GM21360 (cell line): ENCODE results near the gene RFXANK.
"Not testable (repeated sequence)": the region's sequence is repeated elsewhere in the genome, so short reads cannot be mapped to it uniquely, and the experiment has no call there.

Experiments
- ATAC-seq: cut with Tn5 transposase; IDR thresholded peaks from one replicate; pipeline ENCODE4 v1.9.1; 2021; ENCODE audit warnings: mild to moderate bottlenecking, moderate library complexity; ENCODE audit not compliant: unreplicated experiment

RFXANK gene

GRCh38 chr19:19205416-19206410, 13.7 kb downstream of the RFXANK start:
- no peak for ATAC-seq

GRCh38 chr19:19206938-19207337, 14.9 kb downstream of the RFXANK start:
- ATAC-seq: no peak

GRCh38 chr19:19207637-19208572, 15.8 kb downstream of the RFXANK start:
- no peak for ATAC-seq

GRCh38 chr19:19209372-19209771, 17.3 kb downstream of the RFXANK start:
- no peak for ATAC-seq

GRCh38 chr19:19211499-19212420, 19.7 kb downstream of the RFXANK start, which contains the start of gene NCAN:
NCAN (plus strand) TSS chr19:19211958; CDS start chr19:19216954, 4,996 bp downstream.
- no peak for ATAC-seq

GRCh38 chr19:19212916-19213315, 20.9 kb downstream of the RFXANK start:
- ATAC-seq: no peak

GRCh38 chr19:19213426-19214158, 21.5 kb downstream of the RFXANK start:
- no peak for ATAC-seq

GRCh38 chr19:19214159-19214490, 22.1 kb downstream of the RFXANK start:
- no peak for ATAC-seq

- no peak for ATAC-seq
These were observed 22.8 kb downstream of the RFXANK start for GRCh38 chr19:19214892-19215291.

- ATAC-seq: no peak
These were observed 23.7 kb downstream of the RFXANK start for GRCh38 chr19:19215792-19216191.

GRCh38 chr19:19217099-19217498, 25.0 kb downstream of the RFXANK start:
- ATAC-seq: no peak

GRCh38 chr19:19218911-19219310, 26.9 kb downstream of the RFXANK start:
- ATAC-seq: no peak

- not testable (repeated sequence) for ATAC-seq
These were observed 28.9 kb downstream of the RFXANK start for GRCh38 chr19:19221000-19221399.

GRCh38 chr19:19223060-19223459, 31.0 kb downstream of the RFXANK start:
- ATAC-seq: no peak

GRCh38 chr19:19223636-19224035, 31.6 kb downstream of the RFXANK start:
- ATAC-seq: no peak

- ATAC-seq: no peak
These were observed 32.2 kb downstream of the RFXANK start for GRCh38 chr19:19224150-19224851.

- peak; percentile 64 for ATAC-seq
These were observed 32.9 kb downstream of the RFXANK start for GRCh38 chr19:19224852-19225494.

GRCh38 chr19:19226204-19226603, 34.1 kb downstream of the RFXANK start:
- no peak for ATAC-seq

- no peak for ATAC-seq
These were observed 34.6 kb downstream of the RFXANK start for GRCh38 chr19:19226663-19227062.
